HG03432 (cell line): ENCODE measurements around the gene ASAP2.

Experiments
- ATAC-seq: cut with Tn5 transposase; IDR thresholded peaks from one replicate; pipeline ENCODE4 v1.9.1; 2021; ENCODE audit warnings: mild to moderate bottlenecking, moderate library complexity; ENCODE audit not compliant: unreplicated experiment

Gene ASAP2

GRCh38 chr2:9179572-9180201 lies 26.9 kb upstream of the ASAP2 start:
- ATAC-seq = no peak

GRCh38 chr2:9184361-9184760 lies 22.3 kb upstream of the ASAP2 start:
- no peak for ATAC-seq

- ATAC-seq = no peak
Measured at GRCh38 chr2:9187620-9188214, 18.9 kb upstream of the ASAP2 start.

GRCh38 chr2:9188823-9189222 lies 17.8 kb upstream of the ASAP2 start:
- no peak for ATAC-seq

GRCh38 chr2:9189901-9190300 lies 16.7 kb upstream of the ASAP2 start:
- no peak for ATAC-seq

GRCh38 chr2:9191041-9191481 lies 15.6 kb upstream of the ASAP2 start:
- no peak for ATAC-seq

- no peak for ATAC-seq
Measured at GRCh38 chr2:9192712-9193111, 13.9 kb upstream of the ASAP2 start.

- no peak for ATAC-seq
Measured at GRCh38 chr2:9194352-9194751, 12.3 kb upstream of the ASAP2 start.

GRCh38 chr2:9196637-9197036 lies 10.0 kb upstream of the ASAP2 start:
- ATAC-seq = no peak

- no peak for ATAC-seq
Measured at GRCh38 chr2:9197916-9198315, 8.7 kb upstream of the ASAP2 start.

- ATAC-seq = no peak
Measured at GRCh38 chr2:9199716-9200632, 6.6 kb upstream of the ASAP2 start.

- ATAC-seq = no peak
Measured at GRCh38 chr2:9200633-9201015, 6.0 kb upstream of the ASAP2 start.

GRCh38 chr2:9201185-9201891 lies 5.3 kb upstream of the ASAP2 start:
- ATAC-seq = no peak

- ATAC-seq = no peak
Measured at GRCh38 chr2:9203006-9203405, 3.6 kb upstream of the ASAP2 start.

GRCh38 chr2:9203876-9204275 lies 2.7 kb upstream of the ASAP2 start:
- ATAC-seq = no peak

- ATAC-seq = no peak
Measured at GRCh38 chr2:9204939-9205338, 1.7 kb upstream of the ASAP2 start.

GRCh38 chr2:9205486-9205885 lies 1.1 kb upstream of the ASAP2 start:
- no peak for ATAC-seq

GRCh38 chr2:9206991-9207640 lies 504 bp downstream of the ASAP2 start:
- peak; percentile 23 for ATAC-seq

GRCh38 chr2:9207641-9208311 lies 1.2 kb downstream of the ASAP2 start:
- ATAC-seq = no peak

GRCh38 chr2:9208875-9209274 lies 2.3 kb downstream of the ASAP2 start:
- ATAC-seq = no peak
